ENCODE data around the gene PNRC2. TPM values are rescaled to one million over a fixed set of nuclear protein-coding genes. Genes with fewer than 3 reads are reported as not detected.

Gene PNRC2
- polyA plus RNA-seq, 1 donor (not counting 4 experiments of a cell fraction or from before 2014, with no cell fraction given), result 87.1 TPM

GRCh38 chr1:23913212-23913880, 46.3 kb upstream of the PNRC2 start, which contains the start of gene CNR2:
CNR2 (minus strand) TSS chr1:23913362; CDS start chr1:23875617, 37,745 bp downstream.
- H3K9ac ChIP-seq (ENCODE audit: control insufficient read depth, extremely low read depth, insufficient read depth, low read length), result no peak within 1 kb of the TSS
- peaks cover 8% of the 10 kb centered on the region for H3K4me1 ChIP-seq (ENCODE audit: control insufficient read depth, extremely low read depth, insufficient read depth, low read length)
- H2AFZ ChIP-seq (ENCODE audit: control insufficient read depth, low read length), result no peak within 1 kb of the TSS
- DNase-seq (ENCODE audit: low read depth, low spot score), result no peak
- no peak within 1 kb of the TSS for H3K4me2 ChIP-seq (ENCODE audit: control insufficient read depth, extremely low read depth, insufficient read depth, low read depth, low read length)
- no peaks in the 10 kb centered on the region for H3K9me3 ChIP-seq (ENCODE audit: control insufficient read depth, low read depth, low read length)
- H3K79me2 ChIP-seq (ENCODE audit: control insufficient read depth, insufficient read depth, low read length), result no peaks in the 10 kb centered on the region
- no peaks in the 10 kb centered on the region for H3K36me3 ChIP-seq (ENCODE audit: control insufficient read depth in 2 of 2, extremely low read depth in 1 of 2, insufficient read depth in 2 of 2, low read length in 2 of 2)
- FAIRE-seq, result no peak
- no peak within 1 kb of the TSS for H3K27ac ChIP-seq (ENCODE audit: control insufficient read depth, insufficient read depth, low read length)
- H4K20me1 ChIP-seq (ENCODE audit: control insufficient read depth, extremely low read depth, insufficient read depth, low read length), result no peaks in the 10 kb centered on the region
- TF ChIP-seq CTCF (optimal IDR thresholded peaks at IDR 0.05 in 1 of 3, IDR thresholded peaks at IDR 0.05 in 1 of 3, conservative IDR thresholded peaks at IDR 0.05 in 1 of 3; ENCODE audit: extremely low read depth in 1 of 3, insufficient read depth in 2 of 3, low read length in 3 of 3) (no peak), EZH2 (IDR thresholded peaks at IDR 0.05; ENCODE audit: low read length) (no peak)
- H3K9me1 ChIP-seq (ENCODE audit: control insufficient read depth, extremely low read depth, insufficient read depth, low read length), result no peaks in the 10 kb centered on the region
- dilution Hi-C loops (cut with MboI; ENCODE audit: extremely low pct_ligation_motif_present, low sequenced_read_pairs), result no loop called here
- no peak within 1 kb of the TSS for H3K4me3 ChIP-seq (ENCODE audit: control insufficient read depth in 2 of 3, extremely low read depth in 1 of 3, insufficient read depth in 2 of 3, low read depth in 1 of 3, low read length in 3 of 3)
- peaks cover 10% of the 10 kb centered on the region for H3K27me3 ChIP-seq (ENCODE audit: control insufficient read depth, extremely low read depth, insufficient read depth, low read length)

DNA sequence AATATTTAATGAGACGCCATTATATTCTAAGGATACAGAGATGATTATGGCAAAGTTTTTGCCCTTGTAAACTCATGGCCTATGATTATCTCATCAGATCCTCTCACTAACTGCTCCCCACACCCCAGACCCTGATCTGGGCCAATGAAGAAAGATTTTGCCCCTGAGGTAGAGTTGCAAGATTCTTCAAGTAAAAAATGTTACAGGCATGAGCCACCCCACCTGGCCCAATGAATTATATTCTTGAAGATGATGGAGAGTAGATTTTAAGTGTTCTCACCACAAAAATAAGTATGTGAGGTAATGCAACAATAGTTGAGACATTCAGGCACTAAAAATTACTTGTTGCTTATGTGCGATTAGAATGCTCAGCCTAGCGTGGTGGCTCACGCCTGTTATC, 44.7 kb upstream of the PNRC2 start:
- H3K4me3 ChIP-seq (ENCODE audit: control insufficient read depth in 2 of 3, extremely low read depth in 1 of 3, insufficient read depth in 2 of 3, low read depth in 1 of 3, low read length in 3 of 3), result no peak overlapping the region
- peaks cover 5% of the 10 kb centered on the region for H3K27me3 ChIP-seq (ENCODE audit: control insufficient read depth, extremely low read depth, insufficient read depth, low read length)
- no peak overlapping the region for H3K9ac ChIP-seq (ENCODE audit: control insufficient read depth, extremely low read depth, insufficient read depth, low read length)
- H3K4me1 ChIP-seq (ENCODE audit: control insufficient read depth, extremely low read depth, insufficient read depth, low read length), result no peaks in the 10 kb centered on the region
- H2AFZ ChIP-seq (ENCODE audit: control insufficient read depth, low read length), result no peak overlapping the region
- H3K9me1 ChIP-seq (ENCODE audit: control insufficient read depth, extremely low read depth, insufficient read depth, low read length), result no peaks in the 10 kb centered on the region
- no peaks in the 10 kb centered on the region for H3K79me2 ChIP-seq (ENCODE audit: control insufficient read depth, insufficient read depth, low read length)
- H3K9me3 ChIP-seq (ENCODE audit: control insufficient read depth, low read depth, low read length), result no peaks in the 10 kb centered on the region
- H3K4me2 ChIP-seq (ENCODE audit: control insufficient read depth, extremely low read depth, insufficient read depth, low read depth, low read length), result no peak overlapping the region
- dilution Hi-C loops (cut with MboI; ENCODE audit: extremely low pct_ligation_motif_present, low sequenced_read_pairs), result no loop called here
- no peak for DNase-seq (ENCODE audit: low read depth, low spot score)
- H4K20me1 ChIP-seq (ENCODE audit: control insufficient read depth, extremely low read depth, insufficient read depth, low read length), result no peaks in the 10 kb centered on the region
- no peak overlapping the region for H3K27ac ChIP-seq (ENCODE audit: control insufficient read depth, insufficient read depth, low read length)
- no peaks in the 10 kb centered on the region for H3K36me3 ChIP-seq (ENCODE audit: control insufficient read depth in 2 of 2, extremely low read depth in 1 of 2, insufficient read depth in 2 of 2, low read length in 2 of 2)
- FAIRE-seq, result no peak
- no peak for TF ChIP-seq CTCF (optimal IDR thresholded peaks at IDR 0.05 in 1 of 3, IDR thresholded peaks at IDR 0.05 in 1 of 3, conservative IDR thresholded peaks at IDR 0.05 in 1 of 3; ENCODE audit: extremely low read depth in 1 of 3, insufficient read depth in 2 of 3, low read length in 3 of 3)
- no peak for TF ChIP-seq EZH2 (IDR thresholded peaks at IDR 0.05; ENCODE audit: low read length)

All from keratinocyte (primary cell).